ENCODE results near the gene CYB5R4.

DNA sequence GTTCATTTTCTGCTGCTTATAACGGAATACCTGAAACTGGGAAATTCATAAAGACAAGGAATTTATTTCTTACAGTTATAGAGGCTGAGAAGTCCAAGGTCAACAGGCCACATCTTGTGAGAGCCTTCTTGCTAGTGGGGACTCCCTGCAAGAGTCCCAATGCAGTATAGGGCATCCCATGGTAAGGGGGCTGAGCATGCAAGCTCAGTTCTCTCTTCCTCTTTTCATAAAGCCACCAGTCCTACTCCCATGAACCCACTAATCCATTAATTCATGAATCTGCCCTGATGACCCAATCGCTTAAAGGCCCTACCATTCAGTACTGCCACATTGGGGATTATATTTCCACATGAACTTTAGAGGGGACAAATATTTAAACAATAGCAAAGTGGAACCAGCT, 26.5 kb downstream of the CYB5R4 start:
- no peak for TF ChIP-seq POLR2A (IDR thresholded peaks at IDR 0.05)
- TF ChIP-seq, protein P1, sequence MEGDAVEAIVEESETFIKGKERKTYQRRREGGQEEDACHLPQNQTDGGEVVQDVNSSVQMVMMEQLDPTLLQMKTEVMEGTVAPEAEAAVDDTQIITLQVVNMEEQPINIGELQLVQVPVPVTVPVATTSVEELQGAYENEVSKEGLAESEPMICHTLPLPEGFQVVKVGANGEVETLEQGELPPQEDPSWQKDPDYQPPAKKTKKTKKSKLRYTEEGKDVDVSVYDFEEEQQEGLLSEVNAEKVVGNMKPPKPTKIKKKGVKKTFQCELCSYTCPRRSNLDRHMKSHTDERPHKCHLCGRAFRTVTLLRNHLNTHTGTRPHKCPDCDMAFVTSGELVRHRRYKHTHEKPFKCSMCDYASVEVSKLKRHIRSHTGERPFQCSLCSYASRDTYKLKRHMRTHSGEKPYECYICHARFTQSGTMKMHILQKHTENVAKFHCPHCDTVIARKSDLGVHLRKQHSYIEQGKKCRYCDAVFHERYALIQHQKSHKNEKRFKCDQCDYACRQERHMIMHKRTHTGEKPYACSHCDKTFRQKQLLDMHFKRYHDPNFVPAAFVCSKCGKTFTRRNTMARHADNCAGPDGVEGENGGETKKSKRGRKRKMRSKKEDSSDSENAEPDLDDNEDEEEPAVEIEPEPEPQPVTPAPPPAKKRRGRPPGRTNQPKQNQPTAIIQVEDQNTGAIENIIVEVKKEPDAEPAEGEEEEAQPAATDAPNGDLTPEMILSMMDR (IDR thresholded peaks at IDR 0.05) = no peak
- TF ChIP-seq EP300 (IDR thresholded peaks at IDR 0.05) = no peak
